SH-SY5Y (cell line): ENCODE measurements around the gene SKIC8.

ENCODE experiments used
- GATA2 ChIP-seq: IDR thresholded peaks from 2 replicates; pipeline ENCODE4 v1.6.1; 2011; ENCODE audit warnings: mild to moderate bottlenecking, low read depth, low read length
- GATA3 ChIP-seq: IDR thresholded peaks from 2 replicates; pipeline ENCODE4 v1.6.1; 2011; ENCODE audit warnings: low read depth, mild to moderate bottlenecking, low read length, moderate library complexity

Gene SKIC8

DNA sequence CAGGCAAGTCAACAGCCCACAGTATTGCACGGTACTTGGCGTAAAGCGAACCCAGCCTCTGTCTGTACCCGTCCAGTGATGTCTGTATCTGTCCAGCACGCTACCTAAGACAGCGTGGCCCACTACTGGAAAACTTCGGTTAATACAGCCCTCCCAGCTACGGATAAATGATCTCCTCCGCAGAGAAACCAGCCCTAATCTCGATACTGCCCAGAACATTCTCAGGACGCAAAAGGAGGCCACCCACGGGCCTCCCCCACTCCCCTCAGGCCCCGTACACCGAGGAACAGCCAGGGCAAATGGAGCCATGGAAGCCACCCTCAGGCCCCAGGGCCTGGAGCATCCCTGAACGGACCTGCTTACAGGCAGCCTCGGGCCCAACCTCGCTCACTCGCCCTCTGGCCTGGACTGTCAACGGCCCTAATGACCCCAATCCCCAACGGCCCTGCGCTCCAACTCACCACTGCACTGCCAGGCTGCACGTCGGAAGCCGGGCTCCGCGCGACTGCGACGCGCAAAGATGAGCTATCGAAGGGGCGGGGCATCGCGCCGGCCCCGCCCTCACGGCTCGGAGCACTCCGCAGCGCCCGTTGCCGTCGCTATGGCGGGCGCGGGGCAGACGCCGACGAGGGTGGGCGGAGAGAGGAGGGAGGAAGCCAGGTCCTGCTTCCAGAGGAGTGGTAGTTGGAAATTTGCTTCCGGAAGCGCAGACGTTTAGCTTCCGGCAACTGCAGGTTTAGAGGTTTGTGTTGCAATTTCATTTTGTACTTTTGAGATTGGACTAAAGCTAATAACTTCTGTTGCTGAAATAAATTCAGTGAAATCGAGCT is at the start of gene SKIC8:
Gene SKIC8, minus strand, starts transcription at position 509 of the 830 bp plus-strand sequence. CDS start 3,923 bp downstream, outside the sequence.
- TF ChIP-seq GATA2 (no peak), GATA3 (no peak)

GRCh38 chr15:78347586-78348543 is 48.5 kb upstream of the SKIC8 start:
- TF ChIP-seq GATA3 (no peak), GATA2 (no peak)

GRCh38 chr15:78345396-78346125 is 46.2 kb upstream of the SKIC8 start:
- no peak for TF ChIP-seq GATA3
- TF ChIP-seq GATA2: no peak

DNA sequence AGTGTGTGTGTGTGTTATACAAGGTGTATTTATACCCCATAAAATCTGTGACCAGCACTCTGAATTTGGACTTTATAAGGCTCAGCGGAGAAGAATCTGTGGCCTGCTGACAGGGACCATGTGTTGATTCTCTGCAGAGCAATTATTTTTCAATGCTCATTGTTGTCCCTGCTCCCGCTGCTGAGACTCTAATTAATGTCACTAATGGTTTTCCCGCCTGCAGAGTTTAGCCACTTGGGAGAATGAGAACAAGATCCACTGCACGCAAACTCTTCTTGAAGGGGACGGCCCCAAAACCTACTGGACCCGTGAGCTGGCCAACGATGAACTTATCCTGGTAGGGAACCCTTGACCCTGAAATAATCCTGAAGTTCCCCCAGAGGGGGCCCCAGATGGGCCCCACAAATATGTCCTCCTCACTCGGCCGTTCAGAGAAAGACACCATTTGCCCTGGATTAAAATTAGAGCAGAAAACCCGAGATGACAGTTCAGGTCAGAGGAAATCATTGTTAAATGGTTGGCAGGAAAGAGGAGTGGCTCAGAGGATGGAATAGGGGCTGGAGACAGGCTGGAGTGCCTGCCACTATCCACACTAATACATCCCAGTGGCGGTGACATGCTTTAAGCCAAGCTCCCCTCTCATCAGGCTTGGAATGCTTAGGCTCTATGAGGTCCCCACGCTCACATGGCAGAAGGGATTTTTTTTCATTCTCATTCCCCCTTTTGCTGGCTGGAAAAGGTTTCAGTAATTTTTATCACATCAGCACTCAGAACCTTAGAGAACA is 44.1 kb upstream of the SKIC8 start:
- TF ChIP-seq GATA3 (no peak), GATA2 (no peak)

- TF ChIP-seq GATA3: no peak
- TF ChIP-seq GATA2: no peak
These were observed 42.6 kb upstream of the SKIC8 start for GRCh38 chr15:78342021-78342420.

DNA sequence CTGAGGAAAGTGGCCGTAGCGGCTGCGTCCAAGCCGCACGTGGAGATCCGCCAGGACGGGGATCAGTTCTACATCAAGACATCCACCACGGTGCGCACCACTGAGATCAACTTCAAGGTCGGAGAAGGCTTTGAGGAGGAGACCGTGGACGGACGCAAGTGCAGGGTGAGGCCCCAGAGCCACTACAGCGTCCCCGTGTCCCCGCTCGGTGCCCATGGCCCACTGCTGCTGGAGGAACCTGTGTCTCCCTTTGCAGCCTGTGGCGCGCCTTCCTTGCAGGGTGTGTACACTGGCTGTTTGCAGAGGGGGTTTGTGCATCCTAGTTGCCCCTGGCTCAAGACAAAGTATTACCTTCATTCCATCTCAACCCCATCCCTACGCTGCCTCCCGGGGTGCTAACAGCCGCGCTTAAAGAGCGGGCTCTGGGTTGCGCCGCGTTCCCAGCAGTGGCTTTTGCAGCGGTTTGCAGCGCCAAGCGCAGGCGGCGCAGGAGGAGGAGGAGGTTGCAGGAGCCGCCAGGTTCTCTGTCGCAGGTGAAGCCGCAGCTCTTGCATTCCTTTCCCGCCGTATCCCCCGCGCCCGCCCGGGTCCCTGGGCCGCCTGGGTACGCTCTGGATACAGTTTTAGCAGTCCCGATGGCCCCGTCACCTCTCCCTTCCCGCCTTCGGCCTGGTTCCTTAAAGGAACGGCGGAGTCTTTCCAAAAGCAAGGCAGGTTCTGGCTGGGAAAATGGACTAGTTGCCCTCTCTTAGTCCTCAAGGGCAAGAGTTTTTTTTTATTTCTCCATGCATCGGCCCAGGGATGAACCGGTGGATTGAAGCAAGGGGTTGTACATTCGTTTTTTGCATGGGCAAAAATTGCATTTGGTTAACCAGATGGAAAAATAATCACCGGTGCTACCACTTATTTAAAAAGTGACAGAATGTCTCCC is 41.9 kb upstream of the SKIC8 start:
- TF ChIP-seq GATA2 (no peak), GATA3 (no peak)

DNA sequence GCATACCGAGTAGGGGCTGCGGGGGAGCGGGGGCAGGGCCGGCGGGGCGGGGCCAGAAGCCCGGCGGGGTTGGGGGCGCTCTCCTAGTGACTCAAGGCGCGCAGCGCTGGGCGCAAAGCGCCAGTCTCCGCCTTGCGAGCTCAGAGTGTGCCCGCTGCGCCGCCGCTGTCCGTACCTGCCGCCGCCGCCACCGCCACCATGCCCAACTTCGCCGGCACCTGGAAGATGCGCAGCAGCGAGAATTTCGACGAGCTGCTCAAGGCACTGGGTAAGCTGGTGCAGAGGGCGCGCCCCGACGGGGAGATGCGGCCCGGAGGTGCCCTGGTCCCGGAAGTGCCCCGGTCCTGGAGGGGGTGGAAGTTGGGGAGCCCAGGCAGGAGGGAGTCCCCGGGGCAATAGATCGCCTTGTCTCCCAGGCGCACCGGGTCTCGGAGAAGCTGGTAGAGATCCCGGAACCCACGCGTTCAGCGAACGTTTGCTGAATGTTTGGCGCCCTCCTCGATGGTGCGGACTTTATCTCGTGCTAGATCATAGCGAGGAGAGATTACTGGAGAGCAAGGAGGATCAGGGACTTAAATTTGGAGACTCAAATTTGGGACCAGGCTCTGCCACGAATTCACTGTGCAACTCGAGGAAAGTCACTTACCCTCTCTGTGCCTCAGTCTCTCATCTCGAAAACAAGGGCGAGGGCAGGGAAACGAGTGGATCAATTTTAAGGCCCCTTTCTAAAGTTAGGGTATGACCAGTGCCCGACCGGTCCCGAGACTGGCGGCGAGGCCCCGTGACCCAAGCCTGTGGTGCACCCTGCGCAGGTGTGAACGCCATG is 41.0 kb upstream of the SKIC8 start, which contains the start of gene CRABP1:
Gene CRABP1, plus strand, starts transcription at position 123 of the 826 bp plus-strand sequence. Its CDS starts 76 bp downstream, at position 199.
- TF ChIP-seq GATA2 (no peak; the same call in 1 of the 2 replicates), GATA3 (no peak)

GRCh38 chr15:78339559-78339958 is 40.1 kb upstream of the SKIC8 start:
- no peak for TF ChIP-seq GATA3
- TF ChIP-seq GATA2: no peak

- TF ChIP-seq GATA2 (no peak), GATA3 (no peak)
These were observed 39.4 kb upstream of the SKIC8 start for GRCh38 chr15:78338781-78339180.

- no peak for TF ChIP-seq GATA2
- TF ChIP-seq GATA3: no peak
These were observed 36.6 kb upstream of the SKIC8 start for GRCh38 chr15:78335985-78336384.

DNA sequence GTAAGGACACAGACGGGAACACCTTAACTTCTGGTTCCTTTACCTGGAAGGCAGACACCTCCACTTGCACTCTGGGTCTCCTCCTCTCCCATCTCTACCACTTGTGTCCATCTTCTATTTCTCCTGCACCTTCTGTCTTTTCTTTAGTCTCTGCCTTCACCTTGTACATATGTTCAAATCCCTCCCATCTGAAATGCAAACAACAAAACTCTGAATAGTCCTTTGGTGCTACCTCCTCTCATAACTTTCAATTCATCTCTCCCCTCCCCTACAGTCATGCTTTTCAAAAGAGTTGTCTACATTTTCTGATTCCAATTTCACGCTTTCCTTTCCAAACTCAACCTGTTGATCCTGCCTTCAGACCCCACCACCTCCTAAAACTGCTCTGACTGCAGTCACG is 35.4 kb upstream of the SKIC8 start:
- TF ChIP-seq GATA2 (no peak), GATA3 (no peak)

GRCh38 chr15:78329625-78330024 is 30.2 kb upstream of the SKIC8 start:
- TF ChIP-seq GATA2 (no peak), GATA3 (no peak)
